Measurements from ENCODE around the gene IDUA. TPM values are rescaled to one million over a fixed set of nuclear protein-coding genes. Genes with fewer than 3 reads are reported as not detected.

IDUA gene
- total and polyA plus RNA-seq, 10 of the 15 experiments (the other 5 are each of a cell fraction or from before 2014, with no cell fraction given): 0.05 to 7.6 (median 1.4) TPM; not detected in 1

GRCh38 chr4:1009542-1010394 is 22.9 kb downstream of the IDUA start (continued):
- no peak for TF ChIP-seq PBX3 (IDR thresholded peaks at IDR 0.05; ENCODE audit: insufficient replicate concordance, low read depth, low read length)
- no peak for TF ChIP-seq BRCA1 (IDR thresholded peaks at IDR 0.05; ENCODE audit: low read depth, low read length)

GRCh38 chr4:1010395-1011021 is 23.7 kb downstream of the IDUA start:
- ChIA-PET RAD21 (ENCODE audit: unreplicated experiment) (no interaction called here), SMC1A (ENCODE audit: uncharacterized antibody, unreplicated experiment) (no interaction called here), POLR2A (interaction anchor here (0.6 to 1.0 kb wide), 2 partner anchors 336 to 339 kb away, joined by 3 to 5 read pairs; partner anchors contain the start of gene UVSSA), CTCF (no interaction called here)
- Histone ChIP-seq H2AFZ (ENCODE audit: control insufficient read depth, low read depth, low read length) (no peak overlapping the region), H3K27ac (ENCODE audit: control insufficient read depth, insufficient read depth) (no peak overlapping the region), H3K4me1 (ENCODE audit: control insufficient read depth, insufficient read depth, low read length) (peaks cover 11% of the 10 kb centered on the region), H3K79me2 (ENCODE audit: control insufficient read depth, insufficient read depth, low read length) (no peaks in the 10 kb centered on the region), H3K36me3 (ENCODE audit: control insufficient read depth in 2 of 2, insufficient read depth in 2 of 2, low read length in 1 of 2) (no peaks in the 10 kb centered on the region), H3K27me3 (replicated peaks in 1 of 2; ENCODE audit: control insufficient read depth in 2 of 2, insufficient read depth in 2 of 2, low read length in 1 of 2) (peaks cover 0 to 5% of the 10 kb centered on the region in 2 experiments; a peak in 3 of 4 replicates), H3K9me3 (replicated peaks; ENCODE audit: control insufficient read depth, insufficient read depth, low read length) (no peaks in the 10 kb centered on the region; the same call in 2 of the 3 replicates), H4K20me1 (ENCODE audit: control insufficient read depth, insufficient read depth) (no peaks in the 10 kb centered on the region; the same call in 1 of the 2 replicates), H3K9ac (ENCODE audit: control insufficient read depth, insufficient read depth, low read length) (no peak overlapping the region), H3K4me2 (ENCODE audit: control insufficient read depth, insufficient read depth) (peak overlapping the region; percentile 95), H3K4me3 (peak overlapping the region; percentile 57; the same call in 1 of the 2 replicates)
- intact Hi-C loops (cut with micrococcal nuclease; ENCODE audit: unreplicated experiment): no loop called here
- FAIRE-seq (no peak), ATAC-seq (peak; percentile 7), DNase-seq (ENCODE audit: low read depth, low spot score) (no peak)
- in situ Hi-C loops (cut with MboI): no loop called here
- no TSS peak for BruUV-seq (replicated peaks)
- 14% methylated on average over 28 of the region's 36 CpGs for WGBS (ENCODE audit: insufficient coverage, insufficient replicate concordance, low lambda C conversion rate, missing lambda C conversion rate)
- TF ChIP-seq ZNF384 (IDR thresholded peaks at IDR 0.05; ENCODE audit: borderline replicate concordance, low read depth, low read length) (no peak), NR2C1 (IDR thresholded peaks at IDR 0.05) (no peak), DPF2 (IDR thresholded peaks at IDR 0.05) (peak; percentile 12; the same call in 1 of the 2 replicates), HCFC1 (IDR thresholded peaks at IDR 0.05; ENCODE audit: low read length) (no peak), EED (IDR thresholded peaks at IDR 0.05; ENCODE audit: low read depth) (no peak), ZZZ3 (IDR thresholded peaks at IDR 0.05; ENCODE audit: control insufficient read depth, insufficient read length, low read depth) (no peak), IRF4 (IDR thresholded peaks at IDR 0.05; ENCODE audit: low read depth, low read length) (no peak), JUND (IDR thresholded peaks at IDR 0.05; ENCODE audit: low read depth, low read length) (no peak), HDGF (IDR thresholded peaks at IDR 0.05) (peak; percentile 40; the same call in 1 of the 2 replicates)
- TF ChIP-seq, protein P1, sequence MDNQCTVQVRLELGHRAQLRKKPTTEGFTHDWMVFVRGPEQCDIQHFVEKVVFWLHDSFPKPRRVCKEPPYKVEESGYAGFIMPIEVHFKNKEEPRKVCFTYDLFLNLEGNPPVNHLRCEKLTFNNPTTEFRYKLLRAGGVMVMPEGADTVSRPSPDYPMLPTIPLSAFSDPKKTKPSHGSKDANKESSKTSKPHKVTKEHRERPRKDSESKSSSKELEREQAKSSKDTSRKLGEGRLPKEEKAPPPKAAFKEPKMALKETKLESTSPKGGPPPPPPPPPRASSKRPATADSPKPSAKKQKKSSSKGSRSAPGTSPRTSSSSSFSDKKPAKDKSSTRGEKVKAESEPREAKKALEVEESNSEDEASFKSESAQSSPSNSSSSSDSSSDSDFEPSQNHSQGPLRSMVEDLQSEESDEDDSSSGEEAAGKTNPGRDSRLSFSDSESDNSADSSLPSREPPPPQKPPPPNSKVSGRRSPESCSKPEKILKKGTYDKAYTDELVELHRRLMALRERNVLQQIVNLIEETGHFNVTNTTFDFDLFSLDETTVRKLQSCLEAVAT (IDR thresholded peaks at IDR 0.05): no peak
- TF ChIP-seq, protein P2, sequence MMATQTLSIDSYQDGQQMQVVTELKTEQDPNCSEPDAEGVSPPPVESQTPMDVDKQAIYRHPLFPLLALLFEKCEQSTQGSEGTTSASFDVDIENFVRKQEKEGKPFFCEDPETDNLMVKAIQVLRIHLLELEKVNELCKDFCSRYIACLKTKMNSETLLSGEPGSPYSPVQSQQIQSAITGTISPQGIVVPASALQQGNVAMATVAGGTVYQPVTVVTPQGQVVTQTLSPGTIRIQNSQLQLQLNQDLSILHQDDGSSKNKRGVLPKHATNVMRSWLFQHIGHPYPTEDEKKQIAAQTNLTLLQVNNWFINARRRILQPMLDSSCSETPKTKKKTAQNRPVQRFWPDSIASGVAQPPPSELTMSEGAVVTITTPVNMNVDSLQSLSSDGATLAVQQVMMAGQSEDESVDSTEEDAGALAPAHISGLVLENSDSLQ (IDR thresholded peaks at IDR 0.05): peak; percentile 43; the same call in 1 of the 2 replicates

Measured in GM12878 (cell line).